T47D (cell line): ENCODE measurements around the gene NDUFS6.

Source experiments
- DNase-seq, 2 experiments: peaks; one replicate each; pipeline versions ENCODE4 v3.0.0 to v3.0.0-alpha.2; 2011 to 2012; ENCODE audit warnings: low read depth in 1 of 2, low spot score in 1 of 2
- JUND ChIP-seq: IDR thresholded peaks from 2 replicates; pipeline ENCODE4 v1.6.1; 2012; ENCODE audit warnings: low read depth
- in situ Hi-C: cut with HindIII; loops from 2 replicates; pipeline ENCODE4 v1.10.0; 2016; ENCODE audit warnings: low sequenced_read_pairs, low pct_unique_long_range_greater_than_20kb

The NDUFS6 gene

DNA sequence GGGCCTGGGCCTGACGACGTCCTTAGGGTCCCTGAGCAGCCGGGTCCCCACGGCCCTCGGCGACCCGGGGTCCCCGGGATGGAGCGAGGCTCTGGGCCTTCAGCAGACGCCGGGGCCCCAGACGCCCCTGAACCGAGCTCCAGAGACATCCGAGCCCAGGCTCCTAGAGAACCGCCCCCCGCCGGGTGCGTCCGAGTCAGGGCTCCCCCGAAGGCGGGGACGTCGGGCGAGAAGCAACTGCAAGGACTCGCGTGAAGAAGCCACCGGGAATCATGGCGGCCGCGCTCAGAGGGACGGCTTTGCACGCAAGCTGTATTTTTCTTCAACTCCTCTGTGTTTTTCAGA lies 56.0 kb downstream of the NDUFS6 start:
- in situ Hi-C loops, result no loop called here
- DNase-seq, result no peak
- TF ChIP-seq JUND, result no peak

DNA sequence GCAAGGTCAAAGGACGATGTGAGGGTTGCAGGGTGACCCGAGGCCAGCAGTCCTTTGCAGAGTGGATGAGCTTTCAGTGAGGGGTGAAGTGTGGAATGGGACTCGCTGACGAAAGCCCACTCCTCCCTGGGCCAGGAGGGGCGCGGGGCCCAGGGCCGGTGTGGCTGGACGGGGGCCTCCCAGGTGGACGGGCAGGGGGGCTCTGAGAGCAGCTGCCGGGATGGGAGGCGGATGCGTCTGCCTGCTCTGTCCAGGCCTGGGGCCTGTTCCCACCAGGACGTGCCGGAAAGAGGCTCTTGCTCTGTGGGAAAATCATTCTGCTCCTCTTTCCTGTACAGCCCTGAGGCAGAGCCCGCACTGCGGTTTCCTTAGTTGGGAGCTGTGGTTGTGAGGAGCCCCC lies 57.2 kb downstream of the NDUFS6 start:
- no peak for DNase-seq
- no peak for TF ChIP-seq JUND
- in situ Hi-C loops, result no loop called here

DNA sequence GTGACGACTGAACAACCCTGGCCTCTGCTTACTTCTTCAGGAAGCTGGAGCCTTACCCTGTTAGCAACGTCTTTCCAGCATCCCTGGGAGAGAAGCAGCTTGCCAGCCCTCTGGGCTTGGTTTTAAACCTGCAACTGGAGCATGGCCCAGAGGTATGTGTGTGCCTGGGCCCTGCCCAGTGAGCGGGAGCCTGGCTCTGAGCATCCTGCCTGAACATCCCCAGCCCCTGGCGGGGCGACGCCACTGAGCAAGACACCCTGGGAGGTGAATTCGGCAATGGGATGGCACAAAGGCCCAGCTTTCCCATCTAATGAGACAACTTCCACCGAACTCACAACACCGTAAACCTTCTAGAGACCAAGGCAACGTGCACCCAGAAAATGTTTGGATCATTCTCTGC lies 57.9 kb downstream of the NDUFS6 start:
- no peak for DNase-seq
- in situ Hi-C loops, result no loop called here
- TF ChIP-seq JUND, result no peak

DNA sequence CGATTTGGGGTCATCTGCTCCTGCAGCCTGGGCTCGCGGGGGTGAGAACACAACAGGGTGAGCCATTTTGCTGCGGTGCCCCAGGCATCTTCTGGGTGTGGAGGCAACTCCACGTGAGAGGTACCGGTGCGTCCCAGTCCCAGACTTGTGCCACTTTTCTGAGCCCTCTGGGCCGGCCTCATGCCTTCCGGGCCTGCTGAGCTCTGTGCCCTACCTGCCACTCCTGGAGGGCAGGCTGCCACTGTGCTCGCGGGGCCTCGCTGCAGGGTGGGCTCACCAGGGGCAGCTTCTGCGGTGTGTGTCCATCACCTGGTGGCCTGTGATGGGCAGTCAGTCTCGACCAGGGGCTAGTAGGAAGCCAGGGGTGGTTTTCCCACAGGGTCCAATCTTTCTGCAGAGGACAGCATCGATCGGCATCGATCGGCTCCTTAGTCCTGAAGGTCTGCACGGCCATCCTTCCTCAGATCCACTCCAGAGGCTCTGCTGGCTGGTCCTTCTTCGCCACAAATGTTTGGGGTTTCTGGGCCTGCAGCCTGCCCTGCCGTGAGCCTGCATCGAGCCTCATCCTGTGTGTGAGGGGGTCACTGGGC lies 58.9 kb downstream of the NDUFS6 start:
- DNase-seq, result no peak
- no peak for TF ChIP-seq JUND
- in situ Hi-C loops, result no loop called here

DNA sequence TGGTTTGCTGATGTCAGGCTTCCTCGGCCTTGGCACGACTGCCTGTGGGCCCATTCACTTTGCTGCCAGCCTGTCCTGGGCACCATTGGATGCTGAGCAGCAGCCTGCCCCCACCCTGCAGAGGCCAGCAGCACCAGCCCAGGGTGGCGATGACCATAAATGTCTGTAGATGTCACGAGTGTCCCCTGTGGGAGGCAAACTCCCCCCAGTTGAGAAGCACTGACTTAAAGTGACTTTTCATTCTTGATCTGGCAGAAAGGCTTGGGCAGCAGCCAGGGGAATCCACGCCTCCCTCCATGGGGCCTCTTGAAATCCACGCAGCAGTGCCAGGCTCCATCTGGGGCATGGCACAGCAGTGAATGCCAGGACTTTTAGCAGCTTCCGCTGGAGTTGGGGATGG lies 59.7 kb downstream of the NDUFS6 start:
- no peak for DNase-seq
- TF ChIP-seq JUND, result no peak
- in situ Hi-C loops, result no loop called here

DNA sequence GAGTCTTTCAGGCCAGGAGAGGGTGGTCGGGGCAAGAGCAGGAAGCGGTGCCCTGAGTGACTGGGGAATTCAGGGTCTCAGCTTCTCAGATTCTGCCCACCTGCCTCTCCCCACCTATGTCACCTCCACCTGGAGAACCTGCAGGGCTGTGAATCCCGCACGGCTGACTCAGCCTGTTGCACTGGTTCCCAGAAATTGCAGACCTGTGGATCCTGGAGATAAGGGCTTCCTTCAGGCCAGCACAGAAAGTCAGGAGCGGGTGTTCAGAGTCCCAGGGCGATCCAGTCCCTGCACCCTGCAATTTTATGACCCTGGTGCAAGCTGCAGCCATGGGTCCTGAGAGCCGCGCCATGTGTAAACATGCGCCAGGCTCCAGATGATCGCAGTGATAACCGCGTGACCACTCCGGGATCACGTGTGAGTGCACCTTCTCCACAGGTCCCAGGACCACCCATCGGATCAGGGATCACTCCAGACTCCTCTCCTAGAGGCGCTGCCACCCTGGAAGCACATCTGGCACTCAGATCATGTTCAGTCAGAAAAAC lies 63.8 kb downstream of the NDUFS6 start:
- in situ Hi-C loops, result no loop called here
- TF ChIP-seq JUND, result no peak
- DNase-seq, result peak; percentile 78 to 81

DNA sequence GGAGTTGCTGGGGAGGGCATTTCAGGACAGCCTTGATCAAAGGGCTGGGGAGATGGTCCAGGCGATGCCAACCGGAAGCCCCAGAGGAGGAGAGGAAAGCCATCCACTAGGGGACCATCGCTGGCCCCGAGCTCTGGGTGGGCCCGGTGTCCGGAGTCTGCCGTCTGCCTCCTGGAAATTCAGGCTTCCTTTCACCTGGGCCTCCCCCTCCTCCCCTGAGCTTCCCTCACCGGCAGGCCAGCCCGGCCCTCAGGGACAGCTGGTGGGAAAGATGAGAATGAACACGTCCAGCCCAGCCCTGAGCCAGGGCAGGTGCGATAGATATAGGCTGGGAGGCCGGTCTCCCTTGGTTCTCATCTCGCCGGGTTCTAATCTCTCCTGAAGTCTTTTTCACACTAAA lies 64.3 kb downstream of the NDUFS6 start:
- DNase-seq, result no peak
- TF ChIP-seq JUND, result no peak
- in situ Hi-C loops, result no loop called here
